GM23338 (cell line): ENCODE measurements around the gene PSD. TPM values are rescaled to one million over a fixed set of nuclear protein-coding genes. Genes with fewer than 3 reads are reported as not detected.

ENCODE experiments used
- ATAC-seq: fragments of 200-7000 bp; cut with Tn5 transposase; 3 replicates; pipeline ENCODE4 v1.9.1; 2020
- DNase-seq: peaks from one replicate; pipeline ENCODE4 v3.0.0-alpha.2; 2015; ENCODE audit warnings: low spot score
- H2AFZ ChIP-seq: fragments of 200-600 bp; sonication (generic); 2 replicates; pipeline ENCODE4 v1.8.0; 2016; ENCODE audit warnings: antibody characterized with exemption, mild to moderate bottlenecking, moderate library complexity
- H3F3A ChIP-seq: fragments of 200-600 bp; sonication (generic); replicated peaks from 2 replicates; pipeline ENCODE4 v1.8.0; 2017; ENCODE audit warnings: antibody characterized with exemption, mixed run types, low read depth
- H3K27ac ChIP-seq: fragments of 200-600 bp; sonication (generic); 2 replicates; pipeline ENCODE4 v1.6.1; 2016; ENCODE audit warnings: low read depth
- H3K27me3 ChIP-seq: fragments of 200-600 bp; sonication (generic); 2 replicates; pipeline ENCODE4 v1.8.0; 2016; ENCODE audit warnings: mild to moderate bottlenecking, mixed run types, moderate library complexity; ENCODE audit not compliant: insufficient read depth
- H3K36me3 ChIP-seq: fragments of 200-600 bp; sonication (generic); 2 replicates; pipeline ENCODE4 v1.8.0; 2016; ENCODE audit warnings: mild to moderate bottlenecking; ENCODE audit not compliant: insufficient read depth
- H3K4me1 ChIP-seq: fragments of 200-600 bp; sonication (generic); 2 replicates; pipeline ENCODE4 v1.8.0; 2016; ENCODE audit warnings: mild to moderate bottlenecking, moderate library complexity; ENCODE audit not compliant: insufficient read depth
- H3K4me2 ChIP-seq: fragments of 200-600 bp; sonication (generic); 2 replicates; pipeline ENCODE4 v1.7.1; 2017; ENCODE audit warnings: mixed run types
- H3K4me3 ChIP-seq: fragments of 200-600 bp; sonication (generic); 2 replicates; pipeline ENCODE4 v1.6.1; 2016; ENCODE audit warnings: mixed run types
- H3K79me2 ChIP-seq: fragments of 200-600 bp; sonication (generic); replicated peaks from 2 replicates; pipeline ENCODE4 v1.8.0; 2017; ENCODE audit warnings: mild to moderate bottlenecking; ENCODE audit not compliant: insufficient read depth
- H3K9me2 ChIP-seq: fragments of 200-600 bp; sonication (generic); 2 replicates; pipeline ENCODE4 v1.8.0; 2017; ENCODE audit not compliant: insufficient read depth
- H4K20me1 ChIP-seq: fragments of 200-600 bp; sonication (generic); replicated peaks from 2 replicates; pipeline ENCODE4 v1.8.0; 2017; ENCODE audit warnings: mild to moderate bottlenecking; ENCODE audit not compliant: insufficient read depth
- H3K27ac Mint-ChIP-seq: 2 replicates; pipeline ENCODE4 v1.8.0; 2020; ENCODE audit warnings: inconsistent platforms, mild to moderate bottlenecking, moderate library complexity, mixed read lengths
- H3K27me3 Mint-ChIP-seq: 3 replicates; pipeline ENCODE4 v1.8.0; 2022; ENCODE audit warnings: low read depth, mild to moderate bottlenecking, moderate library complexity, mixed read lengths, inconsistent platforms; ENCODE audit not compliant: insufficient read depth, poor library complexity
- H3K36me3 Mint-ChIP-seq: 3 replicates; pipeline ENCODE4 v1.8.0; 2021; ENCODE audit warnings: low read depth, mild to moderate bottlenecking, inconsistent platforms, moderate library complexity, mixed read lengths
- H3K4me1 Mint-ChIP-seq: 3 replicates; pipeline ENCODE4 v1.8.0; 2020; ENCODE audit warnings: mild to moderate bottlenecking, inconsistent platforms, mixed read lengths
- H3K4me3 Mint-ChIP-seq: 3 replicates; pipeline ENCODE4 v1.8.0; 2021; ENCODE audit warnings: moderate library complexity, mild to moderate bottlenecking, inconsistent platforms, mixed read lengths
- H3K9me3 Mint-ChIP-seq: 3 replicates; pipeline ENCODE4 v1.8.0; 2020; ENCODE audit warnings: moderate library complexity, mild to moderate bottlenecking, inconsistent platforms, mixed read lengths
- CREB1 ChIP-seq: fragments of 250-450 bp; sonication (Bioruptor Pico); IDR thresholded peaks from 2 replicates; pipeline ENCODE4 v1.5.0; 2020; ENCODE audit warnings: low read depth, mild to moderate bottlenecking, moderate library complexity
- ETS1 ChIP-seq: IDR thresholded peaks from 2 replicates; pipeline ENCODE4 v1.6.1; 2016; ENCODE audit warnings: antibody characterized with exemption
- EZH2 ChIP-seq: fragments of 200-600 bp; sonication (generic); IDR thresholded peaks from one replicate; pipeline ENCODE4 v1.8.0; 2017; ENCODE audit warnings: antibody characterized with exemption, mild to moderate bottlenecking, low read depth; ENCODE audit not compliant: unreplicated experiment
- EZH2phosphoT487 ChIP-seq: fragments of 200-600 bp; sonication (generic); IDR thresholded peaks from one replicate; pipeline ENCODE4 v1.8.1; 2018; ENCODE audit warnings: antibody characterized with exemption; ENCODE audit not compliant: unreplicated experiment
- JUNB ChIP-seq: IDR thresholded peaks from one replicate; pipeline ENCODE4 v1.6.1; 2016; ENCODE audit warnings: antibody characterized with exemption; ENCODE audit not compliant: unreplicated experiment
- POLR2AphosphoS5 ChIP-seq: IDR thresholded peaks from 2 replicates; pipeline ENCODE4 v1.6.1; 2016; ENCODE audit warnings: antibody characterized with exemption, low read depth
- STAT1 ChIP-seq: IDR thresholded peaks from one replicate; pipeline ENCODE4 v1.6.1; 2016; ENCODE audit warnings: antibody characterized with exemption; ENCODE audit not compliant: unreplicated experiment
- ZNF114 ChIP-seq: fragments of 250-450 bp; sonication (Bioruptor Pico); IDR thresholded peaks from 2 replicates; pipeline ENCODE4 v1.5.0; 2020; ENCODE audit warnings: mild to moderate bottlenecking, moderate library complexity
- ZNF331 ChIP-seq: fragments of 250-450 bp; sonication (Bioruptor Pico); IDR thresholded peaks from 2 replicates; pipeline ENCODE4 v1.5.0; 2020; ENCODE audit warnings: low read depth, mild to moderate bottlenecking, moderate library complexity
- polyA plus RNA-seq: library from polyadenylated mRNA; unstranded; fragments of >200 nt; fragmentation: Nextera tagmentation; extraction: Ambion mirVana; gene quantifications from 2 replicates; pipeline ENCODE4 v1.2.1, GENCODE V29; 2016
- total RNA-seq: library from RNA; depleted of rRNA; stranded (reverse); fragments of >200 nt; shearing (Covaris generic); gene quantifications from 2 replicates; pipeline ENCODE4 v1.2.3, GENCODE V29; 2014
- TF ChIP-seq, protein P1 (sequence below): IDR thresholded peaks from one replicate; pipeline ENCODE4 v1.6.1; 2018; ENCODE audit warnings: antibody characterized with exemption; ENCODE audit not compliant: unreplicated experiment

Gene PSD
- total and polyA plus RNA-seq, 2 experiments from 2014 or later: 1.9 to 6.8 TPM

DNA sequence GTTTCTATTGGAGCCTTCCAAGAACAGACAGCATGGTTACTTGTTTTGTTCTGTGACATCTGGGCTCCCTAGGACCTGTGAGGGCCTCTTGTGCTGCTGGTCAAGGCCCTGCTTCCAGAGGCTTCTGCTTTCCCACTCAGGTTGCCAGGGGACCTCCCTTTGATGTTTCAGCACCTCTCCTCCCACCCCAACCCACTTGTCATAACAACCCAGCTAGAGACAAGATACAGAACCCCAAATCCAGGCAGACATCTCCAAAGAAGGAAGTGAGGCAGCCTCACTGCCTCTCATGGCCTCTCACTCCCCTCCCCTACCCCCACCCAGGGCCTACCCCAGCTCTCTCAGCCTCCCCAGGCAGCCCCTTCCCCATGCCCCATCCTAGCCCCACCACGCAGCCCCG lies 11.8 kb downstream of the PSD start (continued):
- TF ChIP-seq, protein P1, sequence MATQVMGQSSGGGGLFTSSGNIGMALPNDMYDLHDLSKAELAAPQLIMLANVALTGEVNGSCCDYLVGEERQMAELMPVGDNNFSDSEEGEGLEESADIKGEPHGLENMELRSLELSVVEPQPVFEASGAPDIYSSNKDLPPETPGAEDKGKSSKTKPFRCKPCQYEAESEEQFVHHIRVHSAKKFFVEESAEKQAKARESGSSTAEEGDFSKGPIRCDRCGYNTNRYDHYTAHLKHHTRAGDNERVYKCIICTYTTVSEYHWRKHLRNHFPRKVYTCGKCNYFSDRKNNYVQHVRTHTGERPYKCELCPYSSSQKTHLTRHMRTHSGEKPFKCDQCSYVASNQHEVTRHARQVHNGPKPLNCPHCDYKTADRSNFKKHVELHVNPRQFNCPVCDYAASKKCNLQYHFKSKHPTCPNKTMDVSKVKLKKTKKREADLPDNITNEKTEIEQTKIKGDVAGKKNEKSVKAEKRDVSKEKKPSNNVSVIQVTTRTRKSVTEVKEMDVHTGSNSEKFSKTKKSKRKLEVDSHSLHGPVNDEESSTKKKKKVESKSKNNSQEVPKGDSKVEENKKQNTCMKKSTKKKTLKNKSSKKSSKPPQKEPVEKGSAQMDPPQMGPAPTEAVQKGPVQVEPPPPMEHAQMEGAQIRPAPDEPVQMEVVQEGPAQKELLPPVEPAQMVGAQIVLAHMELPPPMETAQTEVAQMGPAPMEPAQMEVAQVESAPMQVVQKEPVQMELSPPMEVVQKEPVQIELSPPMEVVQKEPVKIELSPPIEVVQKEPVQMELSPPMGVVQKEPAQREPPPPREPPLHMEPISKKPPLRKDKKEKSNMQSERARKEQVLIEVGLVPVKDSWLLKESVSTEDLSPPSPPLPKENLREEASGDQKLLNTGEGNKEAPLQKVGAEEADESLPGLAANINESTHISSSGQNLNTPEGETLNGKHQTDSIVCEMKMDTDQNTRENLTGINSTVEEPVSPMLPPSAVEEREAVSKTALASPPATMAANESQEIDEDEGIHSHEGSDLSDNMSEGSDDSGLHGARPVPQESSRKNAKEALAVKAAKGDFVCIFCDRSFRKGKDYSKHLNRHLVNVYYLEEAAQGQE: no peak

DNA sequence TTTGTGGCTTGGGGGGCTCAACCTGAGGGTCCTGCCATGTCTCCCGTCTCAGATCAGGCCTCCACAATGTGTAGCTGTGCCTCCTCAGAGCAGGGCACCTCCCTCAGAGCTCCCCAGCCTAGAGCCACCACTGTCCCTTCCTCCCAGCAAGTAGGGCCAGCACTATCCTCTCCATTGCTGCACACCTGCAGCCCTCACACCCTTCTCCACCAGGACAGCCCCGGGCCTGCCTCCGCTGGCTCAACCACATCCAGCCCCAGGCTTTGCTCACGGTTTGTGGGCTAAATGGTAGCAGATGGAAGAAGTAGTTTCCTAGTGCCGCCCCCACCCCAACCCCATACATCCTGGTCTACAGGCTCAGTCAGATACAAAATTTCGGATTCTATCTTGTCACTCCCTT lies 13.0 kb downstream of the PSD start:
- Histone ChIP-seq H3K9me2 (no peaks in the 10 kb centered on the region), H3K36me3 (no peaks in the 10 kb centered on the region), H3K4me3 (no peak overlapping the region), H4K20me1 (no peaks in the 10 kb centered on the region), H3K27me3 (peaks cover 34% of the 10 kb centered on the region), H3K4me1 (peaks cover 10% of the 10 kb centered on the region), H3F3A (peaks cover 12% of the 10 kb centered on the region), H3K79me2 (no peaks in the 10 kb centered on the region), H3K4me2 (no peak overlapping the region), H2AFZ (no peak overlapping the region), H3K27ac (no peak overlapping the region)
- no peak for ATAC-seq
- peaks cover 12% of the 10 kb centered on the region for H3K4me1 Mint-ChIP-seq
- DNase-seq: no peak
- peaks cover 2% of the 10 kb centered on the region; the same call in 1 of the 3 replicates for H3K36me3 Mint-ChIP-seq
- TF ChIP-seq CREB1 (CRISPR knock-in tag): no peak
- no peak for TF ChIP-seq ZNF331 (CRISPR knock-in tag)
- TF ChIP-seq POLR2AphosphoS5: no peak
- TF ChIP-seq STAT1: no peak
- no peak for TF ChIP-seq EZH2
- TF ChIP-seq, protein P1: no peak
- no peak overlapping the region for H3K27ac Mint-ChIP-seq
- peaks cover 47% of the 10 kb centered on the region for H3K27me3 Mint-ChIP-seq
- H3K9me3 Mint-ChIP-seq: no peaks in the 10 kb centered on the region
- no peak overlapping the region for H3K4me3 Mint-ChIP-seq

DNA sequence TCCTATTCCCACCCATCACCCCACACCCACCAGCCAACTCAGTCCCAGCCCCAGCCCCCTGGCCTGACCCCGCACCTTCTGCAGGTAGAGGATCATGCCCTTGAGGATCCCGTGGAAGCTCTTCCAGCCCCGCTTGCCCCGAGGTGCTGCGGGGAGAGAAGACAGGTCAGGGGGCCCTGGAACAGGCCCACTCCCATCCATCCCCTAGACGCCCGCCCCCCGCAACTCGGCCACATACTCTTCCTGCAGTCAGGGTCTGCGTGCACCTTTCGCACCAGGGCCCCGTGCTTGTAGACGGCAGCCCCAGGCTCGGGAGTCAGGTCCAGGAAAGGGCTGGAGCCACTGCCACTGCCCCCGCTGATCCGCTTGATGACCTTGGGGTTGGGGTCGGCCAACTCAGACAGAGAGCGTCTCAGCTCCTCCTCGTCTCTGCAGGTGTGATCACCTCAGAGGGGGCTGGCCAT lies 13.4 kb downstream of the PSD start:
- no peak overlapping the region for H3K27ac Mint-ChIP-seq
- Histone ChIP-seq H3K36me3 (no peaks in the 10 kb centered on the region), H4K20me1 (no peaks in the 10 kb centered on the region), H3K4me2 (no peak overlapping the region), H3K27me3 (peaks cover 29% of the 10 kb centered on the region), H3K4me3 (no peak overlapping the region), H3F3A (peaks cover 11% of the 10 kb centered on the region), H3K27ac (no peak overlapping the region), H3K4me1 (peaks cover 8% of the 10 kb centered on the region), H3K79me2 (no peaks in the 10 kb centered on the region), H2AFZ (no peak overlapping the region), H3K9me2 (no peaks in the 10 kb centered on the region)
- H3K36me3 Mint-ChIP-seq: peaks cover 2% of the 10 kb centered on the region; the same call in 1 of the 3 replicates
- peaks cover 14% of the 10 kb centered on the region for H3K4me1 Mint-ChIP-seq
- H3K9me3 Mint-ChIP-seq: no peaks in the 10 kb centered on the region
- DNase-seq: no peak
- no peak for ATAC-seq
- no peak overlapping the region for H3K4me3 Mint-ChIP-seq
- H3K27me3 Mint-ChIP-seq: peaks cover 44% of the 10 kb centered on the region
- TF ChIP-seq ZNF114 (CRISPR knock-in tag) (no peak), ZNF331 (CRISPR knock-in tag) (no peak), JUNB (no peak), CREB1 (CRISPR knock-in tag) (no peak), ETS1 (no peak), EZH2phosphoT487 (no peak), STAT1 (no peak)
